Measurements from ENCODE around the gene ABHD4. TPM values are rescaled to one million over a fixed set of nuclear protein-coding genes. Genes with fewer than 3 reads are reported as not detected.
"Not testable (repeated sequence)": the region's sequence is repeated elsewhere in the genome, so short reads cannot be mapped to it uniquely, and the experiment has no call there.

ABHD4 gene
- total and polyA plus RNA-seq, 10 of the 15 experiments (the other 5 are each of a cell fraction or from before 2014, with no cell fraction given) = 5.4 to 28.7 (median 10.8) TPM

DNA sequence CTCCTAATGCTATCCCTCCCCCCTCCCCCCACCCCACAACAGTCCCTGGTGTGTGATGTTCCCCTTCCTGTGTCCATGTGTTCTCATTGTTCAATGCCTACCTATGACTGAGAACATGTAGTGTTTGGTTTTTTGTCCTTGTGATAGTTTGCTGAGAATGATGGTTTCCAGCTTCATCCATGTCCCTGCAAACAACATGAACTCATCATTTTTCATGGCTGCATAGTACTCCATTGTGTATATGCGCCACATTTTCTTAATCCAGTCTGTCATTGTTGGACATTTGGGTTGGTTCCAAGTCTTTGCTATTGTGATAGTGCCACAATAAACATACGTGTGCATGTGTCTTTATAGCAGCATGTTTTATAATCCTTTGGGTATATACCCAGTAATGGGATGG, 17.7 kb downstream of the ABHD4 start:
- H3K36me3 ChIP-seq (ENCODE audit: control insufficient read depth in 2 of 2, insufficient read depth in 2 of 2, low read length in 1 of 2); H3K9ac ChIP-seq (ENCODE audit: control insufficient read depth, insufficient read depth, low read length); H3K9me3 ChIP-seq (replicated peaks; ENCODE audit: control insufficient read depth, insufficient read depth, low read length); DNase-seq (ENCODE audit: low read depth, low spot score); ATAC-seq; RAD21 ChIA-PET (ENCODE audit: unreplicated experiment); CTCF ChIA-PET; H3K4me1 ChIP-seq (ENCODE audit: control insufficient read depth, insufficient read depth, low read length); H3K27ac ChIP-seq (ENCODE audit: control insufficient read depth, insufficient read depth); H3K79me2 ChIP-seq (ENCODE audit: control insufficient read depth, insufficient read depth, low read length); POLR2A ChIA-PET; H3K4me2 ChIP-seq (ENCODE audit: control insufficient read depth, insufficient read depth); H4K20me1 ChIP-seq (ENCODE audit: control insufficient read depth, insufficient read depth); H3K27me3 ChIP-seq (replicated peaks in 1 of 2; ENCODE audit: control insufficient read depth in 2 of 2, insufficient read depth in 2 of 2, low read length in 1 of 2); FAIRE-seq; in situ Hi-C loops (cut with MboI); SMC1A ChIA-PET (ENCODE audit: uncharacterized antibody, unreplicated experiment); H3K4me3 ChIP-seq; BruUV-seq (replicated peaks); intact Hi-C loops (cut with micrococcal nuclease; ENCODE audit: unreplicated experiment); H2AFZ ChIP-seq (ENCODE audit: control insufficient read depth, low read depth, low read length): not testable (repeated sequence)
- WGBS (ENCODE audit: insufficient coverage, insufficient replicate concordance, low lambda C conversion rate, missing lambda C conversion rate) = 68% methylated on average over 2 of the region's 2 CpGs

GRCh38 chr14:22622255-22622654, 24.2 kb downstream of the ABHD4 start:
- in situ Hi-C loops (cut with MboI) = no loop called here
- ChIA-PET SMC1A (ENCODE audit: uncharacterized antibody, unreplicated experiment) (no interaction called here), CTCF (interaction anchor here (0.6 kb wide), 2 partner anchors 282 to 848 kb away, joined by 3 read pairs; no protein-coding TSS in a partner anchor), POLR2A (no interaction called here), RAD21 (ENCODE audit: unreplicated experiment) (no interaction called here)
- no peak overlapping the region for H3K4me3 ChIP-seq
- no peaks in the 10 kb centered on the region for H4K20me1 ChIP-seq (ENCODE audit: control insufficient read depth, insufficient read depth)
- H3K79me2 ChIP-seq (ENCODE audit: control insufficient read depth, insufficient read depth, low read length) = no peaks in the 10 kb centered on the region
- H3K36me3 ChIP-seq (ENCODE audit: control insufficient read depth in 2 of 2, insufficient read depth in 2 of 2, low read length in 1 of 2) = no peaks in the 10 kb centered on the region
- no peaks in the 10 kb centered on the region for H3K9me3 ChIP-seq (replicated peaks; ENCODE audit: control insufficient read depth, insufficient read depth, low read length)
- 67% methylated on average over 2 of the region's 2 CpGs for WGBS (ENCODE audit: insufficient coverage, insufficient replicate concordance, low lambda C conversion rate, missing lambda C conversion rate)
- intact Hi-C loops (cut with micrococcal nuclease; ENCODE audit: unreplicated experiment) = no loop called here
- no TSS peak for BruUV-seq (replicated peaks)
- no peak for ATAC-seq
- DNase-seq (ENCODE audit: low read depth, low spot score) = no peak
- no peak overlapping the region for H3K9ac ChIP-seq (ENCODE audit: control insufficient read depth, insufficient read depth, low read length)
- no peak overlapping the region for H3K4me2 ChIP-seq (ENCODE audit: control insufficient read depth, insufficient read depth)
- H3K4me1 ChIP-seq (ENCODE audit: control insufficient read depth, insufficient read depth, low read length) = no peaks in the 10 kb centered on the region
- H3K27me3 ChIP-seq (replicated peaks in 1 of 2; ENCODE audit: control insufficient read depth in 2 of 2, insufficient read depth in 2 of 2, low read length in 1 of 2) = no peaks in the 10 kb centered on the region
- FAIRE-seq = no peak
- H3K27ac ChIP-seq (ENCODE audit: control insufficient read depth, insufficient read depth) = no peak overlapping the region
- H2AFZ ChIP-seq (ENCODE audit: control insufficient read depth, low read depth, low read length) = no peak overlapping the region
- TF ChIP-seq SKIL (IDR thresholded peaks at IDR 0.05; ENCODE audit: low read depth, poor library complexity, severe bottlenecking) (no peak), MAX (IDR thresholded peaks at IDR 0.05; ENCODE audit: low read depth, low read length) (no peak), RB1 (IDR thresholded peaks at IDR 0.05; ENCODE audit: borderline replicate concordance) (no peak), ATF7 (IDR thresholded peaks at IDR 0.05; ENCODE audit: low read depth) (no peak), CEBPZ (IDR thresholded peaks at IDR 0.05; ENCODE audit: low read depth, low read length) (no peak), KAT2A (conservative IDR thresholded peaks at IDR 0.05; ENCODE audit: control insufficient read depth, low read depth, low read length) (no peak), USF1 (IDR thresholded peaks at IDR 0.05; ENCODE audit: borderline replicate concordance, extremely low read length, insufficient read depth, low read depth, low read length) (no peak), NFXL1 (IDR thresholded peaks at IDR 0.05; ENCODE audit: borderline replicate concordance) (no peak)
- TF ChIP-seq, protein P1, sequence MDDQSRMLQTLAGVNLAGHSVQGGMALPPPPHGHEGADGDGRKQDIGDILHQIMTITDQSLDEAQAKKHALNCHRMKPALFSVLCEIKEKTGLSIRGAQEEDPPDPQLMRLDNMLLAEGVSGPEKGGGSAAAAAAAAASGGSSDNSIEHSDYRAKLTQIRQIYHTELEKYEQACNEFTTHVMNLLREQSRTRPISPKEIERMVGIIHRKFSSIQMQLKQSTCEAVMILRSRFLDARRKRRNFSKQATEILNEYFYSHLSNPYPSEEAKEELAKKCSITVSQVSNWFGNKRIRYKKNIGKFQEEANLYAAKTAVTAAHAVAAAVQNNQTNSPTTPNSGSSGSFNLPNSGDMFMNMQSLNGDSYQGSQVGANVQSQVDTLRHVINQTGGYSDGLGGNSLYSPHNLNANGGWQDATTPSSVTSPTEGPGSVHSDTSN (IDR thresholded peaks at IDR 0.05; ENCODE audit: insufficient replicate concordance, low read depth, low read length) = no peak
